ENCODE results near the gene CELSR1.

CELSR1 gene

DNA sequence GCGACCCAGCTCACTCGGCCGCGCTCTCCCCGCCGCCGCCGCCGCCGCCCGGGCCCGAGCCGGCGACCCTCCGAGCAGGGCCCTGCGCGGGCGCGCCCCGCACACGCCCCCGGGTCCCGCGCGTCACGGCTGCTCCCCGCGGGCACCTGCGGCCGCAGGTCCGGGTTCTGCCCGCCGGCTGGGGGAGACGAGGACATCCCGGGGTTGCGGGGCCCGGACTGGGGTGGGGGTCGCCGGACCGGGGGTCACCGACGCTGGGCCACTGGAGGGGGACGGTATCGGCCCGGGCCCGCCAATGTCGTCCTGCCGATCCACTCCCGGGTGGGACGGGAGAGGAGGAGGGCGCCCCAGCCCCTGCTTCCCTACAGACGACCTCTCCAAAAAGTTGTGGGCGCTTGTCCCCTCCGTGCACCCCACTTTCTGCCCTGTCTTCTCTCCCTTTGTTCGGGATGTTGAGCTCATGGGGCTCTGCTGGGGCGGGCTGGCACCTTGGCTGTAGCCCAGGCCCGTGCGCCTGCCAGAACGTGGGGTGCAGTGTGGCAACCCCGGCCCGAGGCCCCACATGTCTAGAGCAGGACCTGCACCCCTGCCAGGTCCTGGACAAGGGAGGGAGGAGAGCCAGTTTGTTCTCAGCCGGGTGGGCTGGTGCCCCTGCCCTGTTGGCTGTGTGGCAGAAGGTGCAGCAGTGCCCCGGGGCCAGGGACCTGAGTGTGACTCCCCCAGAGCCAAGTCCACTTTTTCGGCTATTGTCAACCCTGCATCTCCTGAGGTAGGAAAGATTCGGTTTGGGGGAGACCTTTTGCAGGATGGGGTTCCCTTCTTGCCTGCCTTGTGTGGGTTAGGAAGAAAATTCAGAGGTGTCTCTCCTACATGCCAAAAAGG is 40.2 kb upstream of the CELSR1 start:
- no peak overlapping the region for H3K27ac ChIP-seq
- TF ChIP-seq, protein P1, sequence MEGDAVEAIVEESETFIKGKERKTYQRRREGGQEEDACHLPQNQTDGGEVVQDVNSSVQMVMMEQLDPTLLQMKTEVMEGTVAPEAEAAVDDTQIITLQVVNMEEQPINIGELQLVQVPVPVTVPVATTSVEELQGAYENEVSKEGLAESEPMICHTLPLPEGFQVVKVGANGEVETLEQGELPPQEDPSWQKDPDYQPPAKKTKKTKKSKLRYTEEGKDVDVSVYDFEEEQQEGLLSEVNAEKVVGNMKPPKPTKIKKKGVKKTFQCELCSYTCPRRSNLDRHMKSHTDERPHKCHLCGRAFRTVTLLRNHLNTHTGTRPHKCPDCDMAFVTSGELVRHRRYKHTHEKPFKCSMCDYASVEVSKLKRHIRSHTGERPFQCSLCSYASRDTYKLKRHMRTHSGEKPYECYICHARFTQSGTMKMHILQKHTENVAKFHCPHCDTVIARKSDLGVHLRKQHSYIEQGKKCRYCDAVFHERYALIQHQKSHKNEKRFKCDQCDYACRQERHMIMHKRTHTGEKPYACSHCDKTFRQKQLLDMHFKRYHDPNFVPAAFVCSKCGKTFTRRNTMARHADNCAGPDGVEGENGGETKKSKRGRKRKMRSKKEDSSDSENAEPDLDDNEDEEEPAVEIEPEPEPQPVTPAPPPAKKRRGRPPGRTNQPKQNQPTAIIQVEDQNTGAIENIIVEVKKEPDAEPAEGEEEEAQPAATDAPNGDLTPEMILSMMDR (IDR thresholded peaks at IDR 0.05), result no peak
- no peak for TF ChIP-seq ZFX (IDR thresholded peaks at IDR 0.05; ENCODE audit: borderline replicate concordance)

DNA sequence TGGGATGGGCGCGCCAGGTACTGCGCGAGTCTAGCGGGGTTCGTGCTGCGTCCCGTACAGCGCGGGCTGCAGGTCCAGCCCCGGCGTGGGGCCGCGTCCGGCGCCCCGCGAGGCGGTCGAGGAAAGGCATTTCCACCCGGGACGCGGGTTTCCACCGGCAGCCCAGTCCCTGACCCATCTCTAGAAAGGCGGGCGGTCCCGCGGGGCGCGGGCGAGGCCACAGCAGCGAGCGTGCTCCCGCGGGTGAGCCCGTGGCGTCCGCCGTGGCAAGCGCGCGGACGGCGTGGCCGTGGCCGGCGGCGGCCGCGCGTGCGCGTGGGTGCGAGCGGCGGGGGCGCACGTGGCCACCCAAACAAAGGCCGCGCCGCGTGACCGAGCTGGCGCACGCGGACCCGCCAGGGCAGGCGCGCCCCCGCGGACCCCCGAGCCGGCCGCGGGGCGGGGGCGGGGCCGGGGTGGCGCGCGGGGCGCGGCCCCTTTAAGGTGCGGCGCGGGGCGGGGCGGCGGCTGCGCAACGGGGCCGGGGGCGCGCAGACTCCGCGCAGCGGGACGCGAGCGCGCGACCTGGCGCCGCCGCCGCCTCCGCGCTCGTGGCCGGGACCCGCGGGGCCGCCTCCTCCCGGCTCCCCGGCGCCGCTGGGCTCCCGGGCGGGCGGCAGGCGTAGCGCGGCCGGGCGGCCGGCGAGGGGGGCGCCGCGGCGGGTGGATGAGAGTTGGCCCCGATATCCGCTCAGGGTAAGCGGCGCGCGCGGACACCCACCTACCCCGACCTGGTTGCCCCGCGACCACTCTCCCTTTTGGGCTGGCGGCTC is 39.3 kb upstream of the CELSR1 start:
- TF ChIP-seq ZFX (IDR thresholded peaks at IDR 0.05; ENCODE audit: borderline replicate concordance), result no peak
- TF ChIP-seq, protein P1 (IDR thresholded peaks at IDR 0.05), result no peak
- H3K27ac ChIP-seq, result no peak overlapping the region

DNA sequence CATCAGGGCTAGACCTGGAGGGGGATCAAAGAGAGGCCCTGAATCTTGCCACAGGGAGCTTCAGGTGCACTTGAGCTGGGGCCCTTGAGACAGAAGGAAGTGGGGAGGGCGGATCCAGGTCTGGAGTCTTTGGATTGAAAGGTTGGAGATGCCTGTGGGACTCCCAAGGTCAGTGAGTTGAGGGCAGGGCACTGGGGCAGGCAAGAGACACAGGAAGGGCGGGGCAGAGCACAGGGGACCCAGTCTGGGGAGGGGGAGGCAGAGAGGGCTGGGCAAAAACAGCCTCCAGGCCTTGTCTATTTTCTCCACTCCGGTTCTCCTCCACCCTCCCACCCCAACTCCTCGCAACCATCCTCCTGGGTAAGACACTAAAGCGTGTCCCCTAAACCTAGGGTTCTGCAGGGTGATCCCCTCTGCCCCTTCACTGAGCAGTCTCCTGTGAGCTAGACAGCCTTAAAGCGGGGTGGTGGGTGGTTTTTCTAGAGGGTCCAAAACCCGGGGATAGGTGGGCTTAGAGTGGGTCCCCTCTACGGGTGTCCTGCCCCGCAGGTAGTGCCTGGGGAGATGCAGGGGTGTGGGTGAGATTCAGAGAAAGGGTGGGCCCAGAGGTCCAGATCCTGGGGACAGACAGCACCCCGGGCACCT is 38.6 kb upstream of the CELSR1 start:
- no peak for TF ChIP-seq ZFX (IDR thresholded peaks at IDR 0.05; ENCODE audit: borderline replicate concordance)
- TF ChIP-seq, protein P1 (IDR thresholded peaks at IDR 0.05), result no peak
- H3K27ac ChIP-seq, result peak overlapping the region; percentile 40; the same call in 1 of the 2 replicates

DNA sequence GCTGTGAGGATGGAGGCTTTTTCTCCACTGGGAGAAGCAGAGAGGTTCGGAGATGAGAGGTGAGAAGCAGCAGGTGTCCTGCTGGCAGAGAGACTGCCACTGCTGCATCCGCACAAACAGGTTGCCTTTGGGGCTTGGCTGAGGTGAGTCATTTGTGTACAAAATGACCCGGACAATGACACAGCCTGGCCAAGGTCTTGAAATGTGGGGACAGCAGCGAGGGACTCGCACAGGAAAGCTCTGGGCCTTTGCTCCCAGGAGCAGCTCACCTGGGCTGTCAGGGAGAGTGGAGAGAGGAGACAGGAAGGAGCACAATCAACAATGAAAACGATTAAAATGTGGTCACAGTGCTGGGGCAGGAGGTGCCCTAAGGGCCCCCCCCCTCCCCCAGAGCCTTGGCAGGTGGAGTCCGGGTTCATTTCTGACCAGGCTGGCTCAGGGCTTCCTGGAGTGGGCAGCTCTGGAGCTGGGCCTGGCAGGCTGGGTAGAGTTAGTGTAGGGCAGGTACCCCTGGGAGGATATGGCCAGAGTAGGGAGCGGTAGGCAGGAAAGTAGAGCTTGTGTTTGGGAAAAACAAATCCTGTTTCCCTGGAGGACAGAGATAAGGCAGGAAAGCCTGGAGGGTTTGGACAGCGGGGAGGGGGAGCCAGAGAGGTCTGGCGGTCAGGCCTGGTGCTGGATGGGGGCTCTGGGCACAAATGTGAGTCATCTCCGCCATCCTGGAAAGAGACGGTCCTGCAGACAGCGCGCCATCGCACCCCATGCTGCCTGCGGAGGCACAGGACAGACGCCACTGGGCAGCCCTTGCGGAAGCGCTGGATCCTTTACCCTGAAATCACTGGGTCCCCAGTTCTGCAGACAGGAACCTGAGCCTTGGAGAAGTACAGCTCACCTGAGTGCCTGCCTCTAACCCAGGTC is 37.8 kb upstream of the CELSR1 start:
- TF ChIP-seq, protein P1 (IDR thresholded peaks at IDR 0.05), result no peak
- no peak for TF ChIP-seq ZFX (IDR thresholded peaks at IDR 0.05; ENCODE audit: borderline replicate concordance)
- H3K27ac ChIP-seq, result peak overlapping the region; percentile 40; the same call in 1 of the 2 replicates

DNA sequence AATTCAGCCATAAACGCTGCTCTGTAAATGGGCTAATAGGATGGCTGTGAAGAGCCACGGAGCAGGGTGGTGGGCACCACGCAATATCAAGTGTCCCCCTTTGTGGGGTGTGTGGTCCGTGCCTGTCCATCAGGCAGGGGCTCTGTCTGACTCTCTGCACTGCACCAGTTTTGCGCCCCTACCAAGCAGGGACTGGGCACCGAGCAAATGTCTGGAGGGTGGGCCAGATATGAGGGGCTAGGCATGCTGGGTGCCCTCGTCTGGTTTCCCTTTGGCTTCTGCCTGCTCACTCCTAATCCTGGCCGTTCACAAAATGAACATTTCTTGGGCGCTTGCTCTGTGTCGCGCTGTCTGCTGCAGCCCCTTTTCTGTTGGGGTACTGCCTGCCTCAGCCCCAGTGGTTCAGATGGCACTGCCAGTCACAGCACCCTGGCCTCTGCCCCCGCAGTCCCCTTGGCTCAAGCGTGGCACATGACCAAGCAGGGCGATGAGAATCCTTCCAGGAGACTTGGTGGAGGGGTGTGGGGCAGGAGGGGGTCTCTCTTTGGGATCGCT is 37.1 kb upstream of the CELSR1 start:
- TF ChIP-seq ZFX (IDR thresholded peaks at IDR 0.05; ENCODE audit: borderline replicate concordance), result no peak
- TF ChIP-seq, protein P1 (IDR thresholded peaks at IDR 0.05), result no peak
- H3K27ac ChIP-seq, result no peak overlapping the region

DNA sequence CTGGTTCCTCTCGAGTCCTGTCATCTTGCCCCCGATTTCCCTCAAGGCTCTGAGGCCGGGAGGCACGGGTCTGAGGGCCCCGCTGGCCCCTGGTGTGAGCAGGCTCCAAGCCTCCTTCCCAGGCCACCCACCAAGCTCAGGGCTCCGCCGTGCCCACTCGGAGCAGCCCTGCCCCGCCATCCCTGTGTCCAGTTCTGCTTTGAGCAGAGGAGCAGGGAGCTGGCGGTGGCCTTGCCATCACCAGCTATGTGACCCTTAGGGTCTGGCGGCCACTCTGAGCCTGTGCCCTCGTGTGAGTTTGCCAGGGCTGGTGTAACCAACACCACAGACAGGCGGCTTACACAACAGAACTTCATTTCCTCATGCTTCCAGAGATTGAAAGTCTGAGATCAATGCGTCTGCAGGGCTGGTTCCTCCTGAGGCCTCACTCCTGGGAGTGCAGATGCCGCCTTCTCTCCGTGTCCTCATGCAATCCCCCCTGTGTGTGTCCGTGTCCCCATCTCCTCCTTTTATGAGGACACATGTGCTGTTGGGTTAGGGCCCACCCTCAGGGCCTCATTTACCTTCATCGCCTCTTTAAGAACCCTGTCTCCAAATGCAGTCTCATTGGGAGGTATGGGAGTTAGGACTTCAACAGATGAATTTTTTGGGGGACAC is 36.5 kb upstream of the CELSR1 start:
- H3K27ac ChIP-seq, result no peak overlapping the region
- TF ChIP-seq ZFX (IDR thresholded peaks at IDR 0.05; ENCODE audit: borderline replicate concordance), result no peak
- TF ChIP-seq, protein P1 (IDR thresholded peaks at IDR 0.05), result no peak

Measured in 22Rv1 (cell line).